HEK293T (cell line): ENCODE results near the gene PLAGL2.

Experiments
- CTCF ChIA-PET: fragments of 350-600 bp; formaldehyde crosslinking; extraction: SDS; loops from one replicate; lab custom pipeline; 2021; ENCODE audit warnings: antibody characterized with exemption, inconsistent platforms; lab: Yijun Ruan, JAX
- POLR2A ChIA-PET: fragments of 350-600 bp; formaldehyde crosslinking; extraction: SDS; loops from one replicate; lab custom pipeline; 2020; ENCODE audit warnings: antibody characterized with exemption, inconsistent platforms; lab: Yijun Ruan, JAX
- DNase-seq: peaks from one replicate; pipeline ENCODE4 v3.0.0; 2012; ENCODE audit warnings: mixed read lengths; ENCODE audit errors: extremely low spot score
- ARNT ChIP-seq: fragments of 450-650 bp; IDR thresholded peaks from 2 replicates; pipeline ENCODE4 v1.6.1; 2017; ENCODE audit warnings: mild to moderate bottlenecking
- BHLHE40 ChIP-seq: fragments of 450-650 bp; IDR thresholded peaks from 2 replicates; pipeline ENCODE4 v1.6.1; 2016; ENCODE audit warnings: mild to moderate bottlenecking, moderate library complexity, borderline replicate concordance
- CTBP1 ChIP-seq: fragments of 450-650 bp; IDR thresholded peaks from 2 replicates; pipeline ENCODE4 v1.6.1; 2016; ENCODE audit warnings: borderline replicate concordance
- ELF4 ChIP-seq: fragments of 450-650 bp; IDR thresholded peaks from 2 replicates; pipeline ENCODE4 v1.6.1; 2017; ENCODE audit warnings: antibody characterized with exemption
- FOXA1 ChIP-seq: fragments of 450-650 bp; IDR thresholded peaks from 2 replicates; pipeline ENCODE4 v1.6.1; 2016; ENCODE audit warnings: mild to moderate bottlenecking
- FOXK2 ChIP-seq: fragments of 450-650 bp; IDR thresholded peaks from 2 replicates; pipeline ENCODE4 v1.6.1; 2016; ENCODE audit warnings: mild to moderate bottlenecking
- FOXM1 ChIP-seq: fragments of 450-650 bp; IDR thresholded peaks from 2 replicates; pipeline ENCODE4 v1.6.1; 2017; ENCODE audit warnings: mild to moderate bottlenecking, borderline replicate concordance
- HDGF ChIP-seq: fragments of 450-650 bp; IDR thresholded peaks from 2 replicates; pipeline ENCODE4 v1.6.1; 2017; ENCODE audit warnings: antibody characterized with exemption, borderline replicate concordance
- L3MBTL2 ChIP-seq: fragments of 450-650 bp; conservative IDR thresholded peaks from 2 replicates; pipeline ENCODE4 v1.6.1; 2016; ENCODE audit warnings: mild to moderate bottlenecking
- LEF1 ChIP-seq: fragments of 450-650 bp; IDR thresholded peaks from 2 replicates; pipeline ENCODE4 v1.6.1; 2017; ENCODE audit warnings: mild to moderate bottlenecking, borderline replicate concordance
- NFRKB ChIP-seq: fragments of 450-650 bp; IDR thresholded peaks from 2 replicates; pipeline ENCODE4 v1.6.1; 2016; ENCODE audit warnings: mild to moderate bottlenecking, moderate library complexity
- SP1 ChIP-seq: fragments of 450-650 bp; IDR thresholded peaks from 2 replicates; pipeline ENCODE4 v1.6.1; 2017
- SUZ12 ChIP-seq: fragments of 450-650 bp; IDR thresholded peaks from 2 replicates; pipeline ENCODE4 v1.6.1; 2016; ENCODE audit warnings: mild to moderate bottlenecking
- TARDBP ChIP-seq: fragments of 450-650 bp; IDR thresholded peaks from 2 replicates; pipeline ENCODE4 v1.6.1; 2016
- ZNF384 ChIP-seq: fragments of 450-650 bp; IDR thresholded peaks from 2 replicates; pipeline ENCODE4 v1.6.1; 2016
- TF ChIP-seq, protein P1 (sequence below): fragments of 450-650 bp; IDR thresholded peaks from 2 replicates; pipeline ENCODE4 v1.6.1; 2016

Gene PLAGL2

GRCh38 chr20:32233286-32233685 lies 25.7 kb upstream of the PLAGL2 start:
- no peak for TF ChIP-seq TARDBP
- ChIA-PET POLR2A (no interaction called here), CTCF (interaction anchor here (0.7 kb wide), 1 partner anchor 19 kb away, joined by 3 read pairs; no protein-coding TSS in a partner anchor)
- DNase-seq = no peak

- TF ChIP-seq L3MBTL2 (no peak), CTBP1 (no peak), LEF1 (no peak), ARNT (no peak), BHLHE40 (no peak), FOXK2 (no peak), FOXM1 (no peak), HDGF (no peak)
- no peak for DNase-seq
- ChIA-PET POLR2A (no interaction called here), CTCF (no interaction called here)
Measured at GRCh38 chr20:32232326-32232886, 24.9 kb upstream of the PLAGL2 start.

- POLR2A ChIA-PET = no interaction called here
- TF ChIP-seq ARNT (no peak), FOXA1 (no peak), SP1 (no peak), LEF1 (no peak), L3MBTL2 (no peak), SUZ12 (no peak), FOXK2 (no peak), CTBP1 (no peak), ELF4 (no peak), ZNF384 (no peak), TARDBP (no peak), FOXM1 (no peak), BHLHE40 (no peak), HDGF (no peak)
- TF ChIP-seq, protein P1, sequence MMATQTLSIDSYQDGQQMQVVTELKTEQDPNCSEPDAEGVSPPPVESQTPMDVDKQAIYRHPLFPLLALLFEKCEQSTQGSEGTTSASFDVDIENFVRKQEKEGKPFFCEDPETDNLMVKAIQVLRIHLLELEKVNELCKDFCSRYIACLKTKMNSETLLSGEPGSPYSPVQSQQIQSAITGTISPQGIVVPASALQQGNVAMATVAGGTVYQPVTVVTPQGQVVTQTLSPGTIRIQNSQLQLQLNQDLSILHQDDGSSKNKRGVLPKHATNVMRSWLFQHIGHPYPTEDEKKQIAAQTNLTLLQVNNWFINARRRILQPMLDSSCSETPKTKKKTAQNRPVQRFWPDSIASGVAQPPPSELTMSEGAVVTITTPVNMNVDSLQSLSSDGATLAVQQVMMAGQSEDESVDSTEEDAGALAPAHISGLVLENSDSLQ = no peak
- CTCF ChIA-PET = no interaction called here
- no peak for DNase-seq
Measured at GRCh38 chr20:32231847-32232246, 24.3 kb upstream of the PLAGL2 start.

- ChIA-PET CTCF (no interaction called here), POLR2A (no interaction called here)
- no peak for TF ChIP-seq SUZ12
- no peak for TF ChIP-seq ELF4
- no peak for TF ChIP-seq BHLHE40
- TF ChIP-seq HDGF = no peak
- no peak for TF ChIP-seq ARNT
- TF ChIP-seq TARDBP = no peak
- no peak for DNase-seq
Measured at GRCh38 chr20:32231245-32231644, 23.7 kb upstream of the PLAGL2 start.

DNA sequence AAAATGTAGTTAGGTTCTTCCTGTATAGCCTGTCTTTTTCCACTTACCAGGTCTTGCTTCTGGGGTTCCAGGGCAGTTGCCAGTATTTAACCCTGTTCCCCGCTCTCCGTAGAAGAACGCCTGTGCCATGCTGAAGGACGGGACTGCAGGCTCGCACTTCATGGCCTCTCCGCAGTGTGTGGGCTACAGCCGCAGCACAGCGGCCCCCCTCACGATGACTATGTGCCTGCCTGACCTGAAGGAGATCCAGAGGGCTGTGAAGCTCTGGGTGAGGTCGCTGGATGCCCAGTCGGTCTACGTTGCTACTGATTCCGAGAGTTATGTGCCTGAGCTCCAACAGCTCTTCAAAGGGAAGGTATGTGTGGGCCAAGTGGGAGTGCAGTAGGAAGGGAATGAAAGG lies 23.2 kb upstream of the PLAGL2 start:
- CTCF ChIA-PET = interaction anchor here (0.7 kb wide), 1 partner anchor 188 kb away, joined by 3 read pairs; no protein-coding TSS in a partner anchor
- TF ChIP-seq FOXK2 (no peak), ARNT (no peak), SP1 (no peak), ELF4 (no peak), SUZ12 (no peak)
- TF ChIP-seq, protein P1 = no peak
- no peak for DNase-seq
- POLR2A ChIA-PET = no interaction called here

GRCh38 chr20:32229251-32229747 lies 21.8 kb upstream of the PLAGL2 start:
- no peak for TF ChIP-seq FOXM1
- no peak for TF ChIP-seq HDGF
- no peak for TF ChIP-seq ELF4
- no peak for TF ChIP-seq CTBP1
- TF ChIP-seq, protein P1 = no peak
- TF ChIP-seq FOXA1 = no peak
- TF ChIP-seq ZNF384 = no peak
- no peak for TF ChIP-seq FOXK2
- TF ChIP-seq BHLHE40 = no peak
- no peak for TF ChIP-seq SP1
- TF ChIP-seq SUZ12 = no peak
- POLR2A ChIA-PET = no interaction called here
- CTCF ChIA-PET = interaction anchor here (0.6 kb wide), 1 partner anchor 55 kb away, joined by 6 read pairs; no protein-coding TSS in a partner anchor
- DNase-seq = no peak

- TF ChIP-seq L3MBTL2 = no peak
- TF ChIP-seq ZNF384 = no peak
- no peak for TF ChIP-seq HDGF
- no peak for TF ChIP-seq LEF1
- TF ChIP-seq TARDBP = no peak
- no peak for TF ChIP-seq NFRKB
- no peak for TF ChIP-seq CTBP1
- no peak for DNase-seq
- CTCF ChIA-PET = no interaction called here
- POLR2A ChIA-PET = no interaction called here
Measured at GRCh38 chr20:32227744-32228688, 20.5 kb upstream of the PLAGL2 start.
